ENCODE measurements around the gene NOP10. TPM values are rescaled to one million over a fixed set of nuclear protein-coding genes. Genes with fewer than 3 reads are reported as not detected.
"Not testable (repeated sequence)": the region's sequence is repeated elsewhere in the genome, so short reads cannot be mapped to it uniquely, and the experiment has no call there.

NOP10 gene
- total RNA-seq, 2 experiments from 2014 or later, result 142 to 143 TPM

DNA sequence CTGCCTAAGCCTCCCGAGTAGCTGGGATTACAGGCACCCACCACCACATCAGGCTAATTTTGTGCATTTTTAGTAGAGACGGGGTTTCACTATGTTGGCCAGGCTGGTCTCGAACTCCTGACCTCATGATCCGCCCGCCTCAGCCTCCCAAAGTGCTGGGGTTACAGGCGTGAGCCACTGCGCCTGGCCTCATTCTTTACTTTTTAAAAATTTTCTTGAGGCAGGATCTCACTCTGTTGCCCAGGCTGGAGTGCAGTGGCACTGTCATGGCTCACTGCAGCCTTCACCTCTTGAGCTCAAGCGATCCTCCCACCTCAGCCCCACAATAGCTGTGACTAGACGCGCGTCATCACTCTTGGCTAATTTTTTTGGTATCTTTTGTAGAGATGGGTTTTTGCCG is 10.1 kb upstream of the NOP10 start:
- ATAC-seq (ENCODE audit: low read depth); H3K27me3 Mint-ChIP-seq; H3K36me3 Mint-ChIP-seq; DNase-seq; H3K4me3 Mint-ChIP-seq; H3K4me1 Mint-ChIP-seq; H3K9me3 Mint-ChIP-seq; H3K27ac Mint-ChIP-seq: not testable (repeated sequence)
- POLR2A ChIA-PET, result interaction anchor here (1.4 kb wide), 1 partner anchor 13 kb away, joined by 3 read pairs; no protein-coding TSS in a partner anchor

DNA sequence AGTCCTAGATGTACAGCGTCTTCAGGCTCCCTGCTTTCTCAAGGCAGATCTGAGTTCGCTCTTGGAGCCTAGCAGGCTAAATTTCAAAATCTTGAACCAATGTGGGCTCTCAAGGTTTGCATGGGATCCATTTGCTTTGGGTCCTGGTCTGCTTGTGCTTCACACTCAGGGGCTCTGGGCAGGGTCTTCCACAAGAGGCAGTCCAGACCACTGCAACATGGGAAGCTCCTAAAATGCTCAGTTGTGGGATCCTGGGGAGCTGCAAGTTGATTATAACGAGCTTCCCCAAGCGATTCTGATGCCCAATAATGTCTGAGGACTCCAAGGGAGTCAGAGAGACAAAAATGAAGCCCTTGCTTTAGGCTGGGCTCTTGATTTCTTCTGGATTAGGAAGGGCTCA is 6.8 kb upstream of the NOP10 start:
- H3K4me1 Mint-ChIP-seq, result peaks cover 2% of the 10 kb centered on the region
- ATAC-seq (ENCODE audit: low read depth) (no peak), DNase-seq (no peak)
- POLR2A ChIA-PET, result no interaction called here
- no peak overlapping the region for H3K27ac Mint-ChIP-seq
- H3K36me3 Mint-ChIP-seq, result peaks cover 4% of the 10 kb centered on the region
- no peaks in the 10 kb centered on the region for H3K9me3 Mint-ChIP-seq
- no peak overlapping the region for H3K4me3 Mint-ChIP-seq
- H3K27me3 Mint-ChIP-seq, result no peaks in the 10 kb centered on the region

- DNase-seq (no peak), ATAC-seq (ENCODE audit: low read depth) (no peak)
- peaks cover 4% of the 10 kb centered on the region for H3K36me3 Mint-ChIP-seq
- no peak overlapping the region for H3K4me3 Mint-ChIP-seq
- H3K4me1 Mint-ChIP-seq, result peaks cover 2% of the 10 kb centered on the region
- H3K9me3 Mint-ChIP-seq, result no peaks in the 10 kb centered on the region
- no peaks in the 10 kb centered on the region for H3K27me3 Mint-ChIP-seq
- POLR2A ChIA-PET, result no interaction called here
- H3K27ac Mint-ChIP-seq, result no peak overlapping the region
Measured at GRCh38 chr15:34348735-34349300, 5.9 kb upstream of the NOP10 start.

- peaks cover 4% of the 10 kb centered on the region for H3K36me3 Mint-ChIP-seq
- H3K4me1 Mint-ChIP-seq, result peaks cover 2% of the 10 kb centered on the region
- H3K4me3 Mint-ChIP-seq, result no peak overlapping the region
- H3K27ac Mint-ChIP-seq, result peak overlapping the region; percentile 4
- POLR2A ChIA-PET, result no interaction called here
- DNase-seq (no peak), ATAC-seq (ENCODE audit: low read depth) (no peak)
- H3K27me3 Mint-ChIP-seq, result no peaks in the 10 kb centered on the region
- H3K9me3 Mint-ChIP-seq, result no peaks in the 10 kb centered on the region
Measured at GRCh38 chr15:34347951-34348638, 5.2 kb upstream of the NOP10 start.

GRCh38 chr15:34342213-34342736 is 661 bp downstream of the NOP10 start:
- Mint-ChIP-seq H3K4me1 (peaks cover 14% of the 10 kb centered on the region), H3K36me3 (peaks cover 21% of the 10 kb centered on the region), H3K27ac (peak overlapping the region; percentile 87)
- peak; percentile 51 for DNase-seq
- not testable (repeated sequence) for H3K27me3 Mint-ChIP-seq; H3K9me3 Mint-ChIP-seq; H3K4me3 Mint-ChIP-seq; ATAC-seq (ENCODE audit: low read depth)
- POLR2A ChIA-PET, result interaction anchor here (0.5 to 1.9 kb wide), 7 partner anchors 13 to 243 kb away, joined by 3 to 33 read pairs (median 6); partner anchors contain the start of genes KATNBL1 and LPCAT4

DNA sequence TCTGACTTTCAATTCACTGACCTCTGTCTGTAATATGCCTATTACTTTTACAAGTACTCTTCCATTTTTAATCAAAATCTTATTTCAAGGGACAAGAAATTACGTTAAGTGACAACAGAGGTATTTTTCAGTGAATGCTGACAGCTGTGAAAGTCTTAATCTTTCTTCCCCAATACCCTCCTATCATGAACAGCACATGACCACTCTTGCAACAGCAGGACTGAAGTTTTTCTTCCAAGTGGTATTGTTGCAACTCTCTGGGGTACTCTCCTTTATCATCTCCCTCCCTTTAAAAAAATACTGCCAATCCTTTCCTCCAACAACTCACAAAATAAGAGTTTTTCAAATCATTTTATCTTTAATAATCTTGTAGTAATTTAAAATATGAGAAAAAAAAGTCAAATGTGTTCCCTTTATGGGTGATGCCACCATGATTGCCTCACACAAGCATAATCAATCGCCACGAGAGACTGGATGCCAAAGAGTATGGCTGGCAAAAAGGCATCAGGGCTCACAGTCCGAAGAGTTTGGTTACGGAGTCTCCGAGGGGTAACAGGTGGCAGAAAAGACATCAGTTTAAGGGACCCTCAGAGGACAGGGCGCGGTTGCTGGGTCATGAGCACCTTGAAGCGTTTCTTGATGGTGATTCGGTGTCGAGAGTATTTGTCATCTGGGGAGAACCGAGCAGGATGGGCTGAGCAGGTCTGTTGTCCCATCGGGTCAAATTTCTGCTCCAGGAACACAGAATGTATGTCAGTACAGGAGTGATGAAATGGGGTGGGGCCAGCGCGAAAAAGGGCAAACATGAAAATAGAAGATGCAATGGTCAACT is 1.3 kb downstream of the NOP10 start:
- H3K4me1 Mint-ChIP-seq, result peaks cover 17% of the 10 kb centered on the region
- H3K27ac Mint-ChIP-seq, result peak overlapping the region; percentile 87
- H3K36me3 Mint-ChIP-seq, result peaks cover 21% of the 10 kb centered on the region
- ATAC-seq (ENCODE audit: low read depth), result no peak
- no peaks in the 10 kb centered on the region for H3K9me3 Mint-ChIP-seq
- no peaks in the 10 kb centered on the region for H3K27me3 Mint-ChIP-seq
- peak overlapping the region; percentile 53 for H3K4me3 Mint-ChIP-seq
- POLR2A ChIA-PET, result interaction anchor here (1.6 kb wide), 1 partner anchor 13 kb away, joined by 9 read pairs; no protein-coding TSS in a partner anchor
- DNase-seq, result no peak

- Mint-ChIP-seq H3K36me3 (peaks cover 21% of the 10 kb centered on the region), H3K9me3 (no peaks in the 10 kb centered on the region), H3K4me3 (peak overlapping the region; percentile 4), H3K4me1 (peaks cover 28% of the 10 kb centered on the region), H3K27me3 (no peaks in the 10 kb centered on the region), H3K27ac (no peak overlapping the region)
- ATAC-seq (ENCODE audit: low read depth) (no peak), DNase-seq (no peak)
- POLR2A ChIA-PET, result interaction anchor here (0.7 to 1.2 kb wide), 2 partner anchors 13 to 28 kb away, joined by 4 to 12 read pairs; partner anchors contain the start of gene LPCAT4
Measured at GRCh38 chr15:34339946-34340345, 3.0 kb downstream of the NOP10 start.

GRCh38 chr15:34338347-34338746 is 4.6 kb downstream of the NOP10 start:
- ATAC-seq (ENCODE audit: low read depth), result no peak
- Mint-ChIP-seq H3K27ac (no peak overlapping the region), H3K27me3 (no peaks in the 10 kb centered on the region), H3K9me3 (no peaks in the 10 kb centered on the region), H3K4me1 (peaks cover 40% of the 10 kb centered on the region), H3K36me3 (peaks cover 21% of the 10 kb centered on the region), H3K4me3 (peak overlapping the region; percentile 82)
- POLR2A ChIA-PET, result interaction anchor here (0.8 to 5.3 kb wide), 11 partner anchors 11 to 245 kb away, joined by 3 to 66 read pairs (median 4); partner anchors contain the start of genes GOLGA8B, KATNBL1 and LPCAT4
- no peak for DNase-seq

DNA sequence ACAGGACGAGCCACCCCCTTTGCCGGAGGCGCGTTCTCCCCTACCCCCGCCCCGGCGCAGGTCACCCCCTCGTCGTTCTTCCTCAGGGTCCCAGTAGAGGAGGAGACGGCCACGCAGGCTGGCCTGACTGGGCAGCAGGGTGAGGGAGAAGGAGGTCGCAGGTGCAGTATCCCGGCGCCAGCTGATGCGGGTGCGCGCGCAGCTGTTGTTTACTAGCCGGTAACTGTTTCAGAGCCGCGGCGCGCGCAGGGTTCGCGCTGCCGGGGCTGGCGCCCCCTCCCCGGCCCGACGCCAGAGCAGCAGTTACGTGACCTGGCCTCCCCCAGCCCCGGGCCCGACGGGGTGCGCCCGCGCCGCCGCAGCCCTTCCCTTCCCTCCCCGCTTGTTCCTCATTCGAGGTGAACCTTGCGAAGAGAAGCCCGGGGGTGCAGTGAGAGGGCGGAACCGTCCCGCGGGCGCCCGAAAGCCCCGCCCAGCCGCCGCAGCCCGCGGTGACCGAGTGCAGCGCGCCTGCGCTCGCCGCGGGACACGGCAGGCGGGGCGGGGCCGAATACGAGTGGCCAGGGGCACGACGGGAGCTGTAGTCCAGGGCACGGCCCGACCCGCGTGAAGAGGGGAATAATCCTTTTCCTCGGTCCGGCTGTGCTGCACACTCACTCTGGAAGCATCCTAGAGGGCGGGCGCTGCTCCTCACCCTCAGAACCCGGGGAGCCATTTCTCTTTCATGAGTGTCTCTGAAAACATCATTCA is 5.2 kb downstream of the NOP10 start, which contains the start of gene SLC12A6:
SLC12A6 (minus strand) TSS at position 225 of the 750 bp plus-strand sequence. CDS start 1,101 bp downstream, outside the sequence.
- POLR2A ChIA-PET, result interaction anchor here (0.8 to 5.3 kb wide), 12 partner anchors 10 to 246 kb away, joined by 3 to 66 read pairs (median 4); partner anchors contain the start of genes EMC7, GOLGA8B, KATNBL1 and LPCAT4
- H3K4me1 Mint-ChIP-seq, result peaks cover 40% of the 10 kb centered on the region
- peaks cover 21% of the 10 kb centered on the region for H3K36me3 Mint-ChIP-seq
- ATAC-seq (ENCODE audit: low read depth), result peak; percentile 84
- H3K4me3 Mint-ChIP-seq, result peak within 1 kb of the TSS; percentile 96
- no peaks in the 10 kb centered on the region for H3K27me3 Mint-ChIP-seq
- no peaks in the 10 kb centered on the region for H3K9me3 Mint-ChIP-seq
- DNase-seq, result peak; percentile 98
- peak within 1 kb of the TSS; percentile 99 for H3K27ac Mint-ChIP-seq

GRCh38 chr15:34336991-34337556 is 5.9 kb downstream of the NOP10 start:
- Mint-ChIP-seq H3K4me3 (peak overlapping the region; percentile 96), H3K36me3 (peaks cover 19% of the 10 kb centered on the region)

DNA sequence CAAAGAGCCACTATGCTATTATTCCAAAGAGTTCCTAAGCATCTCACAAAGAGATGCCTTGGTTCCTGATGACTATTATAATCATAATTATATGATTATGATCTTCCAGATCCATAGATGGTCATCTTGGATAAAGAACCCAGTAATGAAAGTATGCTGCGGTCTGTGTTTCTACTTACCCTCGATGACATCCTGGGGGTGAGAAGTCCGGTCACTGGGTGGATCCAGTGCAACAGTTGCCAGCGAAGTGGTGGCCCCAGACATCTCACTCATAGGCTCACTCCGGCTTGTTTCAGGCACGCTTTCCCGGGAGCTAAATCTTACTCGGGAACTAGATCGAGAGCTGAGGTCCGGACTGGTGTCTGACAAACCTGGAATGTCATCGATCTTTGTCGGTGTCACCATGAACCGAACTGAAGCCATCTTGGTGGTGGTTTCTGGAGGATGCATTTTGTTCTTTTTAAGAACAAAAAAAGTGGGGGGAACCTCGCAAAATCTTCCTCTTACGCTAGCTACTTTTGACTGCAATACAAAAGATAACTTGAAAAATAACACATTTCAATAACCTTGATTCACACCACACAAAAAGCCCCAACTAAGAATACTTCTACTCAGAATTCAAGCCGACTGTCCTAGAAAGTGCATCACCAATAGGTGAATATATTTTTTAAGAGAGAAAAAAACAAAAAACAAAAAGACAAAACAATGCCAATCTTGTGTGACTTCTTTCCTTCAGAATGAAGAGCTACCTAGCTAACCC is 6.5 kb downstream of the NOP10 start:
- DNase-seq (no peak), ATAC-seq (ENCODE audit: low read depth) (no peak)
- Mint-ChIP-seq H3K4me1 (peaks cover 43% of the 10 kb centered on the region), H3K36me3 (peaks cover 14% of the 10 kb centered on the region), H3K27me3 (no peaks in the 10 kb centered on the region), H3K9me3 (no peaks in the 10 kb centered on the region), H3K27ac (peak overlapping the region; percentile 99), H3K4me3 (peak overlapping the region; percentile 96)
- POLR2A ChIA-PET, result interaction anchor here (0.6 to 5.3 kb wide), 5 partner anchors 9 to 716 kb away, joined by 3 to 66 read pairs (median 34); partner anchors contain the start of gene LPCAT4

More at GRCh38 chr15:34336991-34337556, 5.9 kb downstream of the NOP10 start:
- no peaks in the 10 kb centered on the region for H3K27me3 Mint-ChIP-seq
- H3K9me3 Mint-ChIP-seq, result no peaks in the 10 kb centered on the region
- peaks cover 43% of the 10 kb centered on the region for H3K4me1 Mint-ChIP-seq
- POLR2A ChIA-PET, result interaction anchor here (1.0 to 5.3 kb wide), 9 partner anchors 10 to 236 kb away, joined by 3 to 66 read pairs (median 5); partner anchors contain the start of genes EMC7, KATNBL1, LPCAT4 and PGBD4
- DNase-seq, result no peak
- peak overlapping the region; percentile 99 for H3K27ac Mint-ChIP-seq
- ATAC-seq (ENCODE audit: low read depth), result peak; percentile 9
